GM21367 (cell line): ENCODE measurements around the gene PCNT.
"Not testable (repeated sequence)": the region's sequence is repeated elsewhere in the genome, so short reads cannot be mapped to it uniquely, and the experiment has no call there.

ENCODE experiments used
- ATAC-seq: cut with Tn5 transposase; IDR thresholded peaks from one replicate; pipeline ENCODE4 v1.9.1; 2021; ENCODE audit not compliant: unreplicated experiment

PCNT gene

GRCh38 chr21:46448108-46448507 lies 124.2 kb downstream of the PCNT start:
- ATAC-seq: no peak

GRCh38 chr21:46448855-46449254 lies 124.9 kb downstream of the PCNT start:
- not testable (repeated sequence) for ATAC-seq

GRCh38 chr21:46452710-46453109 lies 128.8 kb downstream of the PCNT start:
- no peak for ATAC-seq

DNA sequence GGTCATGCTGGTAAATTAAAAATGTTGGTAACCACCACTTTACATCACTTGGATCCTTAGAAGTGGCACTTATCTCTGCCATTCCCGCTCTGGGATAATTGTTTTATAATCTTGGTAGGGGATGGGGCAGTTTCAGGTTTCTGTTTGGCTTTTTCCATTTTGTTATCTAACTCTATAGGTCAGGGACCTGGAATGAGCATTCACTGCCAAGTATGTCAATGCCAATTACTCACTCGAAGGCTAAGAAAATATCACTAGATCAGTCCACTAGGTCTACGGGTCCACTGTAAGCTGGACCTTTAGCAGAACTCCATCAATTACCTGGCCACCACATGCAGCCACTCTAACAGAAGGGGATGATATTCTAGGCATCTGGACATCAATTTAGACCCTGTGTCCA lies 130.2 kb downstream of the PCNT start:
- no peak for ATAC-seq

DNA sequence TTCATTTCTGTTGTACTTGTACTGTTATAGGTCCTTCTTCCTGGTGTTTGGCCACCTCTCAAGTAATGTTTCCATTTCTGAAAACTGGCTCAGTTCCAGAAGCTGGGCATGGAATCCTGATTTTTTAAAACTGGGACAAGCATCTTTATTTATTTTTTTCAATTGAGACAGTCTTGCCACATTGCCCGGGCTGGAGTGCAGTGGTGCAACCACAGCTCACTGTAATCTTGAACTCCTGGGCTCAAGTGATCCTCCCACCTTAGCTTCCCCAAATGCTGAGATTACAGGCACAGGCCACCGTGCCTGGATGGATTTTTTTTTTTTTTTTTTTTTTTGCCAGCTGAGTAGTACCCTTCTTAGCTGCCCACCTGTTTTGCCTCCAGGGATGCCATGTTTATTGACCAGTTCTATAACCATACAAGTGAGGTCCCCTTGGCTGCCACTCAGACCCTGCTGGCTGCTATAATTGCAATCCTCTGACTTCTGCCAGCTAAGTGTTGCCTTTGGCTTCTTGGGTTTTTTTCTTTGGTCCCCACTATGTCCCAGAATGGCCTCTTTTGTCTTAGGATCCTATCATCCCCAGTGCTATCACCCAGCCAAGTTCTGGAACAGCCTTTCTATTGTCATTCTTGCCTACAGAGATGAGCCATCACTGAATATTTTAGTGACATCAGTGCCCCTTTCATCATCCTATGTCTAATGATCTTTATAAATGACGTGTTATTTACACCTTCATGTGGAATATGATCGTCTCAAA lies 130.9 kb downstream of the PCNT start:
- ATAC-seq: no peak

- no peak for ATAC-seq
These were observed 131.8 kb downstream of the PCNT start for GRCh38 chr21:46455575-46456385.

GRCh38 chr21:46456750-46457149 lies 132.8 kb downstream of the PCNT start:
- ATAC-seq: no peak

- ATAC-seq: peak; percentile 25
These were observed 133.9 kb downstream of the PCNT start for GRCh38 chr21:46457801-46458314.

GRCh38 chr21:46458315-46459023 lies 134.5 kb downstream of the PCNT start, which contains the start of gene DIP2A:
Gene DIP2A, plus strand, starts transcription at chr21:46458891. Its CDS starts 241 bp downstream, at chr21:46459132.
- peak; percentile 83 for ATAC-seq

GRCh38 chr21:46459024-46459355 lies 135.0 kb downstream of the PCNT start:
- no peak for ATAC-seq

- ATAC-seq: no peak
These were observed 135.6 kb downstream of the PCNT start for GRCh38 chr21:46459356-46460112.

GRCh38 chr21:46461909-46462308 lies 138.0 kb downstream of the PCNT start:
- ATAC-seq: no peak

DNA sequence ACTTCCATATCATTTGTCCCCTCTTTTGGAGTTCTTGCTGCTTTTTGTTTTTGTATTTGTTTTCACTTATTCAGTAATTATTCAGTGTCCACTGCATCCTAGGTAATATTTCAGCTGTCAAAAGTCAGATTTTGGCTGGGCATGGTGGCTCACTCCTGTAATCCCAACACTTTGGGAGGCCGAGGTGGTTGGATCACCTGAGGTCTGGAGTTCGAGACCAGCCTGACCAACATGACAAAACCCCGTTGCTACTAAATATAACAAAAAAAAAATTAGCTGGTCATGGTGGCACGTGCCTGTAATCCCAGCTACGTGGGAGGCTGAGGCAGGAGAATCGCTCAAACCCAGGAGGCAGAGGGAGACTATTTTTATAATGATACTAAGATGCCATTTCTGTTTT lies 141.2 kb downstream of the PCNT start:
- ATAC-seq: not testable (repeated sequence)

DNA sequence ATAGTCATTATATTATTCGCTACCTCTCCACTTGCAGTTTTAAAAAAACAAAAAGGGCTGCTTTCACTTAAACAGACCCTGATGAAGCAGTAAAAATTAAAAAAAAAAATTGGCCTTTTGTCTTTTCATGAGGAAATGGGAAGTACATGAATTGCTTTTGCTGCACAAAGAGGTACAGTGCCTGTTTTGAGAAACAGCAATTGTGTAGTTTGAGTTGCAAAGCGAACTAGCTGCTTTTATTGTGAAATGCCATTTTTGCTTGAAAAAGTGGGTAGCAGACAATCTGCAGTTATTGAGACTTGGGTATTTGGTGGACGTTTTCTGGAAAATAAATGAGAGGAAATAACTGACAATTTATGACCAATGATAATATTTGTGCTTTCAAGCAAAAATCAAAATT lies 141.7 kb downstream of the PCNT start:
- no peak for ATAC-seq

DNA sequence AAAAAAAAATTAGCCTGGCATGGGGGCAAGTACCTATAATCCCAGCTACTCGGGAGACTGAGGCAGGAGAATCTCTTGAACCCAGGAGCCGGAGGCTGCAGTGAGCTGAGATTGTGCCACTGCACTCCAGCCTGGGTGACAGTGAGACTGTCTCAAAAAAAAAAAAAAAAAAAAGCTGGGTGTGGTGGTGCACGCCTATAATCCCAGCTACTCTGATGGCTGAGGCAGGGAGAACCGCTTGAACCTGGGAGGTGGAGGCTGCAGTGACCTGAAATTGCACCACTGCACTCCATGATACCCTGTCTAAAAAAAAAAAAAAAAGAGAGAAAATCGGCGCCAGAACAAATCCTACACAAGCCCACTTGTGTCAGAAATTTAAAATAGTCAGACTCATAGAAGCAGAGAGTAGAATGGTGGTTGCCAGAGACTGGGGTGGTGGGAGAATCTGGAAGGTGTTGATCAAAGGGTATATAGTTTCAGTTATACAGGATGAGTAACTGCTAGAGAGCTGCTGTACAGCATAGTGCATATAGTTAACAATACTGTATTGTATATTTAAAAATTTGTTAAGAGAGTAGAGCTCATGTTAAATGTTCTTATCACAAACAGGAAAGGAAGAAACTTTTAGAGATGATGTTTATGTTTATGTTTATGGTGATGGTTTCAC lies 144.3 kb downstream of the PCNT start:
- ATAC-seq: no peak

DNA sequence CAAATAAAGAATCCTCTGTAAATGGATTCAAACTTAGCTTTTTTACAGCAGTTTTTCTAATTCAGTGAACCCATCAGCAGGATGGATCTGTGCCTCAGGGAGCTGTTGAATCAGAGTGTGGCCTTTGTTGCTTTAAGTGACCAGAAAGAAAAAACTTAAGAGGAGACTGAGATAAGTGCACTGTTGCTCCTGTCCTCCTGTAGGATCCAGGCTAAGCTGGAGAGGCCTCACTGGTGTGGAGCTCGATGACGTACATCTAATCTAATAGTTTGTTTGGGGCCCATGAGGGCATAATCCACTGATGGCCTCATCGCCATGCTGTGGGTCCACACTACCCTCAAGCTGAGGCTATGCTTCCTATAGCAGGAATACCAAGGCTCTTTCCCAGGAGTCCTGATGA lies 145.3 kb downstream of the PCNT start:
- ATAC-seq: no peak

DNA sequence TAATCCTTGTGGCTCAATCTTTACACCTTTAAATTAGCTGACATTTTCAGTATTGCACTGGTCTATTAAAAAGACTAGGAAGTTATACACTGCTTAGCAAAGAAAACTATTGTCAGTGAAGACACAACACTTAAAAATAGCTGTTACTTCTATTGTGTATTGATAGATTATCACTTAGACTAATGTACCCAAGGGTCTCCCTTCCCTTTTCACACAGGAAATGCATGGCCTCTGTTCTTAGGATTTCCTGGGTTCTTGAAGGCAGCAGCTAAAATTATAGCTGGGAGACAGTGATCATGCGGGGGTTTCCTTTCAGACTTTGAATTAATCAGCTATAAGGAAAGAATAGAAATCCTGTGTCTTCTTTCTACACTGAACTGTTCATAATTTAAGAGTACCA lies 147.6 kb downstream of the PCNT start:
- no peak for ATAC-seq

DNA sequence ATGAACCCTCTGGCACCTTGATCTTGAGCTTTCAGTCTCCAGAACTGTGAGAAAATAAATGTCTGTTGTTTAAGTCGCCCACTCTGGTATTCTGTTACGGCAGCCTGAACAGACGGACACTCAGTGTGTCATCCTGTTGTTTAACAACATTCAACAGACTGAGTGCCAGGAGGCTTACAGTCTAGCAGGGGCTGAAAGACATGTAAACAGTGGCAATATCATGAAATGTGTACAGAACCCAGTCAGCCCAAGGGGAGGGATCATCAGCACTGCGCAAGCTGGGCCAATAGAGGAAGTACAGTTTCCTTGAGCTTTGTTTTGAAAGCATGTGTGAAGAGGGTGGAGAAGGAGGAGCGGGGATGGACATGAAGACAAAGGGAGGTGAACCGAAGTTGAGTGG lies 148.3 kb downstream of the PCNT start:
- no peak for ATAC-seq

DNA sequence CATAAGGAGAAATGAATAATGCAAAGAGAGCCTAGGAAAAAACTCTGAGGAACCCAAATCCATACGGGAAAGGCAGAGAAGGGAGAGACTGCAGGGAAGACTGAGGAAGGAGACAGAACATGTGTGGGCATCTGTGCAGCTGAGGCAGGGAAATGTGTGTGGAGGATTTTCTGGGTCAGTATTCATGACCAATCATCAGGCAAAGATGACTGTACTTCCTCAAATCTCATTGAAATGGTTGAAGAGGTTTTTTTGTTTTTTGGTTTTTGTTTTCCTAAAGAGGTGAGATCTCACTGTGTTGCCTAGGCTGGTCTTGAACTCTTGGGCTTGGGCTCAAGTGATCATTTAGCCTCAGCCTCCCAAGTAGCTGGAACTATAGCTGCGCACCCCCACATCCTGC lies 150.4 kb downstream of the PCNT start:
- no peak for ATAC-seq

- no peak for ATAC-seq
These were observed 151.3 kb downstream of the PCNT start for GRCh38 chr21:46475296-46475695.
